Upper lobe of left lung (tissue), 4 donors: ENCODE measurements around the gene FLT3LG.

ENCODE experiments used
- EP300 ChIP-seq, 4 donors: sonication (generic); formaldehyde crosslinking; IDR thresholded peaks; one replicate each; pipeline ENCODE4 v1.5.1; 2017; ENCODE audit warnings: antibody characterized with exemption in 4 of 4, control low read depth in 2 of 4
- POLR2A ChIP-seq, 4 donors: fragments of 450-650 bp; IDR thresholded peaks; one replicate each; pipeline ENCODE4 v1.5.1; 2016 to 2017; ENCODE audit warnings: antibody characterized with exemption in 4 of 4, mild to moderate bottlenecking in 2 of 4
- POLR2AphosphoS5 ChIP-seq, 2 donors: sonication (generic); formaldehyde crosslinking; IDR thresholded peaks; one replicate each; pipeline ENCODE4 v1.5.1; 2017; ENCODE audit warnings: antibody characterized with exemption in 2 of 2
- TF ChIP-seq, protein P1 (sequence below), 6 experiments: fragments of 450-650 bp in 4 of 6; fragments of 200-600 bp in 2 of 6; sonication (generic) in 2 of 6; IDR thresholded peaks; one replicate each; pipeline ENCODE4 v1.5.1; 2016 to 2019; ENCODE audit warnings: antibody characterized with exemption in 6 of 6

DNA sequence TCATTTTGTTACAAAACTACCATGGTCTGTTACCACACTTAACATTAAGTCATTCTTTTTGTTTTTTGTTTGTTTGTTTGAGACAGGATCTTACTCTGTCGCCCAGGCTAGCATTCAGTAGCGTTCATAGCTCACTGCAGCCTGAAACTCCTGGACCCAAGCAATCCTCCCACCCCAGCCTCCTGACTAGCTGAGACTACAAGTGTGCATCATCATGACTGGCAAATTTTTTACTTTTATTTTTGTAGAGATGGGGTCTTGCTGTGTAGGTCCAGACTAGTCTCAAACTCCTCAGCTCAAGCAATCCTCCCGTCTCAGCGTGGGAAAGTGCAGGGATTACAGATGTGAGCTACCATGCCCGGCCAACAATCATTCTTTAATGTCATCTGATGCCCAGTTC lies 17.7 kb upstream of the FLT3LG start:
- TF ChIP-seq, protein P1, sequence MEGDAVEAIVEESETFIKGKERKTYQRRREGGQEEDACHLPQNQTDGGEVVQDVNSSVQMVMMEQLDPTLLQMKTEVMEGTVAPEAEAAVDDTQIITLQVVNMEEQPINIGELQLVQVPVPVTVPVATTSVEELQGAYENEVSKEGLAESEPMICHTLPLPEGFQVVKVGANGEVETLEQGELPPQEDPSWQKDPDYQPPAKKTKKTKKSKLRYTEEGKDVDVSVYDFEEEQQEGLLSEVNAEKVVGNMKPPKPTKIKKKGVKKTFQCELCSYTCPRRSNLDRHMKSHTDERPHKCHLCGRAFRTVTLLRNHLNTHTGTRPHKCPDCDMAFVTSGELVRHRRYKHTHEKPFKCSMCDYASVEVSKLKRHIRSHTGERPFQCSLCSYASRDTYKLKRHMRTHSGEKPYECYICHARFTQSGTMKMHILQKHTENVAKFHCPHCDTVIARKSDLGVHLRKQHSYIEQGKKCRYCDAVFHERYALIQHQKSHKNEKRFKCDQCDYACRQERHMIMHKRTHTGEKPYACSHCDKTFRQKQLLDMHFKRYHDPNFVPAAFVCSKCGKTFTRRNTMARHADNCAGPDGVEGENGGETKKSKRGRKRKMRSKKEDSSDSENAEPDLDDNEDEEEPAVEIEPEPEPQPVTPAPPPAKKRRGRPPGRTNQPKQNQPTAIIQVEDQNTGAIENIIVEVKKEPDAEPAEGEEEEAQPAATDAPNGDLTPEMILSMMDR (IDR thresholded peaks at IDR 0.05): no peak
- TF ChIP-seq POLR2A (IDR thresholded peaks at IDR 0.05) (no peak), POLR2AphosphoS5 (IDR thresholded peaks at IDR 0.05) (no peak), EP300 (IDR thresholded peaks at IDR 0.05) (no peak)
